GM12878 (cell line): Measurements from ENCODE around the gene KDM1B. TPM values are rescaled to one million over a fixed set of nuclear protein-coding genes. Genes with fewer than 3 reads are reported as not detected.

Source experiments
- ASH2L ChIP-seq: fragments of 300-600, 200-600 bp; sonication (generic); IDR thresholded peaks from 2 replicates; pipeline ENCODE4 v1.6.1; 2017; ENCODE audit warnings: low read depth, mild to moderate bottlenecking, borderline replicate concordance
- CBFB ChIP-seq: IDR thresholded peaks from 2 replicates; pipeline ENCODE4 v1.6.1; 2016; ENCODE audit warnings: antibody characterized with exemption, low read depth
- CHD1 ChIP-seq: IDR thresholded peaks from 2 replicates; pipeline ENCODE4 v1.6.1; 2012; ENCODE audit warnings: low read depth, low read length, improper control_type of control experiment
- CHD4 ChIP-seq: fragments of 200-600 bp; sonication (generic); IDR thresholded peaks from 2 replicates; pipeline ENCODE4 v1.6.1; 2016; ENCODE audit warnings: mild to moderate bottlenecking
- FOS ChIP-seq: IDR thresholded peaks from 3 replicates; pipeline ENCODE4 v1.6.1; 2011; ENCODE audit warnings: borderline replicate concordance; ENCODE audit not compliant: insufficient read length; ENCODE audit errors: extremely low read depth
- HDAC6 ChIP-seq: fragments of 200-600 bp; sonication (generic); IDR thresholded peaks from one replicate; pipeline ENCODE4 v1.8.0; 2017; ENCODE audit warnings: antibody characterized with exemption; ENCODE audit not compliant: unreplicated experiment
- HDGF ChIP-seq: fragments of 450-650 bp; IDR thresholded peaks from 2 replicates; pipeline ENCODE4 v1.6.1; 2016; ENCODE audit warnings: antibody characterized with exemption
- IKZF1 ChIP-seq: fragments of 450-650 bp; conservative IDR thresholded peaks from 2 replicates; pipeline ENCODE4 v1.6.1; 2017; ENCODE audit warnings: antibody characterized with exemption, mild to moderate bottlenecking
- IRF4 ChIP-seq: IDR thresholded peaks from 2 replicates; pipeline ENCODE4 v1.6.1; 2011; ENCODE audit warnings: low read depth, low read length
- JUND ChIP-seq: IDR thresholded peaks from 2 replicates; pipeline ENCODE4 v1.6.1; 2012; ENCODE audit warnings: low read depth, mild to moderate bottlenecking, low read length, improper control_type of control experiment, moderate library complexity
- KLF5 ChIP-seq: fragments of 450-650 bp; IDR thresholded peaks from 2 replicates; pipeline ENCODE4 v1.6.1; 2014; ENCODE audit warnings: mild to moderate bottlenecking; ENCODE audit not compliant: partially characterized antibody
- MEF2B ChIP-seq: fragments of 450-650 bp; IDR thresholded peaks from 2 replicates; pipeline ENCODE4 v1.6.1; 2018; ENCODE audit warnings: mild to moderate bottlenecking, moderate library complexity; ENCODE audit not compliant: partially characterized antibody, poor library complexity, severe bottlenecking
- MXI1 ChIP-seq: fragments of 150-350 bp; IDR thresholded peaks from 2 replicates; pipeline ENCODE4 v1.6.1; 2011; ENCODE audit warnings: low read depth, mild to moderate bottlenecking, inconsistent platforms, low read length, improper control_type of control experiment
- NFIC ChIP-seq: IDR thresholded peaks from 2 replicates; pipeline ENCODE4 v1.6.1; 2012; ENCODE audit warnings: low read depth, mild to moderate bottlenecking, inconsistent platforms, low read length, moderate library complexity
- RAD21 ChIP-seq: IDR thresholded peaks from 2 replicates; pipeline ENCODE4 v1.6.1; 2011; ENCODE audit warnings: mild to moderate bottlenecking, low read depth, low read length, moderate library complexity; ENCODE audit not compliant: insufficient read depth
- SMARCA5 ChIP-seq: fragments of 450-650 bp; IDR thresholded peaks from 2 replicates; pipeline ENCODE4 v1.6.1; 2017; ENCODE audit warnings: mild to moderate bottlenecking
- SMC3 ChIP-seq: IDR thresholded peaks from 2 replicates; pipeline ENCODE4 v1.6.1; 2011; ENCODE audit warnings: low read length, improper control_type of control experiment, borderline replicate concordance
- SP1 ChIP-seq: IDR thresholded peaks from one replicate; pipeline ENCODE4 v1.6.1; 2011; ENCODE audit warnings: low read depth, low read length
- TCF12 ChIP-seq: IDR thresholded peaks from 2 replicates; pipeline ENCODE4 v1.6.1; 2011; ENCODE audit warnings: low read depth, mild to moderate bottlenecking, low read length
- polyA plus RNA-seq, 11 experiments: library from polyadenylated mRNA; depleted of rRNA in 4 of 11; unstranded in 6 of 11; stranded (reverse) in 5 of 11; fragments of >200 nt; fragmentation: Nextera tagmentation in 4 of 11; fragmentation: Illumina TruSeq in 1 of 11; extraction: Ambion mirVana in 4 of 11; extraction: Trizol in 1 of 11; gene quantifications; 1 replicate in 1 of 11; 2 replicates in 10 of 11; pipeline versions ENCODE4 v1.2.1 to v1.2.3, GENCODE V29; 2011 to 2016; ENCODE audit warnings: inconsistent platforms in 2 of 11, missing spikeins in 2 of 11, low read depth in 1 of 11
- total RNA-seq, 4 experiments: library from RNA; depleted of rRNA in 3 of 4; stranded (reverse); fragments of >200 nt in 3 of 4; fragmentation: Illumina TruSeq in 1 of 4; extraction: Trizol in 1 of 4; gene quantifications; 2 replicates each; pipeline versions ENCODE4 v1.2.1 to v1.2.3, GENCODE V29; 2013 to 2021
- TF ChIP-seq, protein P1 (sequence below): fragments of 450-650 bp; IDR thresholded peaks from 2 replicates; pipeline ENCODE4 v1.6.1; 2017; ENCODE audit warnings: antibody characterized with exemption, mild to moderate bottlenecking, moderate library complexity
- TF ChIP-seq, protein P2 (sequence below): fragments of 450-650 bp; conservative IDR thresholded peaks from 2 replicates; pipeline ENCODE4 v1.6.1; 2017; ENCODE audit warnings: mild to moderate bottlenecking, moderate library complexity
- TF ChIP-seq, protein P3 (sequence below): IDR thresholded peaks from 2 replicates; pipeline ENCODE4 v1.6.1; 2012; ENCODE audit warnings: low read length, inconsistent platforms
- TF ChIP-seq, protein P4 (sequence below): IDR thresholded peaks from 2 replicates; pipeline ENCODE4 v1.6.1; 2011; ENCODE audit warnings: low read depth, low read length, improper control_type of control experiment, borderline replicate concordance
- TF ChIP-seq, protein P5 (sequence below): fragments of 450-650 bp; IDR thresholded peaks from 2 replicates; pipeline ENCODE4 v1.6.1; 2014; ENCODE audit warnings: mild to moderate bottlenecking

Gene KDM1B
- total and polyA plus RNA-seq, 10 of the 15 experiments (the other 5 are each of a cell fraction or from before 2014, with no cell fraction given) = 1.7 to 22.5 (median 13.9) TPM

DNA sequence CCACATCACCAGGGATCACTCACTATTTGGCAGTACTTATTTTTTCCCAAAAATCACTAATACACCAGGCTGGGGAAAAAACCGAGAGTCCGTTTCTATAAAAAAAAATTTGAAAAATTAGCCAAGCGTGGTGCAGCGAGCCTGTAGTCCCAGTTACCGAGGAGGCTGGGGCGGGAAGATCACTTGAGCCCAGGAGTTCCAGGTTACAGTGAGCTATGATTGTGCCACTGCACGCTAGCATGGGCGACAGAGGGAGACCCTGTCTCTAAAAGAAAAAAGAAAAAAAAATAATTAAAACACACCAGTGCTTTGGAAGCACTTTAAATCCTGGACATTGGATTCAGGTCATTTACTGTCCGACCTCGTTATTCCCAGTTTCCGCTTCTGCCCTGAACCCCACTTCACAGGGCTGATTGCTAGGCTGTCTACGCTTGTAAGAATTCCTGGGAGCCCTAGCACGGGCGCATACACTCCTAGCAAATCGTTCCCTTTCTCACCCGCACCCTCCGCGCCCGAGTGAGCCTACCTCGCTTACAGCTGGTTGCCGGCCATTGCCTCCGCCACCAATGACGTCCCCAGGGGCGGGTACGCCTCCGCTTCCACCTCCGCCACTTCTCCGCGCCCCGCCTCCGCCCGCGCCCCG is 594 bp upstream of the KDM1B start, which contains the start of gene TPMT (continued):
- peak; percentile 49; the same call in 1 of the 2 replicates for TF ChIP-seq TCF12
- TF ChIP-seq RAD21 = no peak
- TF ChIP-seq CHD1 = no peak
- TF ChIP-seq JUND = no peak
- TF ChIP-seq, protein P1, sequence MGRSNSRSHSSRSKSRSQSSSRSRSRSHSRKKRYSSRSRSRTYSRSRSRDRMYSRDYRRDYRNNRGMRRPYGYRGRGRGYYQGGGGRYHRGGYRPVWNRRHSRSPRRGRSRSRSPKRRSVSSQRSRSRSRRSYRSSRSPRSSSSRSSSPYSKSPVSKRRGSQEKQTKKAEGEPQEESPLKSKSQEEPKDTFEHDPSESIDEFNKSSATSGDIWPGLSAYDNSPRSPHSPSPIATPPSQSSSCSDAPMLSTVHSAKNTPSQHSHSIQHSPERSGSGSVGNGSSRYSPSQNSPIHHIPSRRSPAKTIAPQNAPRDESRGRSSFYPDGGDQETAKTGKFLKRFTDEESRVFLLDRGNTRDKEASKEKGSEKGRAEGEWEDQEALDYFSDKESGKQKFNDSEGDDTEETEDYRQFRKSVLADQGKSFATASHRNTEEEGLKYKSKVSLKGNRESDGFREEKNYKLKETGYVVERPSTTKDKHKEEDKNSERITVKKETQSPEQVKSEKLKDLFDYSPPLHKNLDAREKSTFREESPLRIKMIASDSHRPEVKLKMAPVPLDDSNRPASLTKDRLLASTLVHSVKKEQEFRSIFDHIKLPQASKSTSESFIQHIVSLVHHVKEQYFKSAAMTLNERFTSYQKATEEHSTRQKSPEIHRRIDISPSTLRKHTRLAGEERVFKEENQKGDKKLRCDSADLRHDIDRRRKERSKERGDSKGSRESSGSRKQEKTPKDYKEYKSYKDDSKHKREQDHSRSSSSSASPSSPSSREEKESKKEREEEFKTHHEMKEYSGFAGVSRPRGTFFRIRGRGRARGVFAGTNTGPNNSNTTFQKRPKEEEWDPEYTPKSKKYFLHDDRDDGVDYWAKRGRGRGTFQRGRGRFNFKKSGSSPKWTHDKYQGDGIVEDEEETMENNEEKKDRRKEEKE = no peak
- TF ChIP-seq CBFB = peak; percentile 38; the same call in 1 of the 2 replicates
- TF ChIP-seq, protein P2, sequence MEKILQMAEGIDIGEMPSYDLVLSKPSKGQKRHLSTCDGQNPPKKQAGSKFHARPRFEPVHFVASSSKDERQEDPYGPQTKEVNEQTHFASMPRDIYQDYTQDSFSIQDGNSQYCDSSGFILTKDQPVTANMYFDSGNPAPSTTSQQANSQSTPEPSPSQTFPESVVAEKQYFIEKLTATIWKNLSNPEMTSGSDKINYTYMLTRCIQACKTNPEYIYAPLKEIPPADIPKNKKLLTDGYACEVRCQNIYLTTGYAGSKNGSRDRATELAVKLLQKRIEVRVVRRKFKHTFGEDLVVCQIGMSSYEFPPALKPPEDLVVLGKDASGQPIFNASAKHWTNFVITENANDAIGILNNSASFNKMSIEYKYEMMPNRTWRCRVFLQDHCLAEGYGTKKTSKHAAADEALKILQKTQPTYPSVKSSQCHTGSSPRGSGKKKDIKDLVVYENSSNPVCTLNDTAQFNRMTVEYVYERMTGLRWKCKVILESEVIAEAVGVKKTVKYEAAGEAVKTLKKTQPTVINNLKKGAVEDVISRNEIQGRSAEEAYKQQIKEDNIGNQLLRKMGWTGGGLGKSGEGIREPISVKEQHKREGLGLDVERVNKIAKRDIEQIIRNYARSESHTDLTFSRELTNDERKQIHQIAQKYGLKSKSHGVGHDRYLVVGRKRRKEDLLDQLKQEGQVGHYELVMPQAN = peak; percentile 59
- peak; percentile 18; the same call in 1 of the 2 replicates for TF ChIP-seq IKZF1
- TF ChIP-seq, protein P3, sequence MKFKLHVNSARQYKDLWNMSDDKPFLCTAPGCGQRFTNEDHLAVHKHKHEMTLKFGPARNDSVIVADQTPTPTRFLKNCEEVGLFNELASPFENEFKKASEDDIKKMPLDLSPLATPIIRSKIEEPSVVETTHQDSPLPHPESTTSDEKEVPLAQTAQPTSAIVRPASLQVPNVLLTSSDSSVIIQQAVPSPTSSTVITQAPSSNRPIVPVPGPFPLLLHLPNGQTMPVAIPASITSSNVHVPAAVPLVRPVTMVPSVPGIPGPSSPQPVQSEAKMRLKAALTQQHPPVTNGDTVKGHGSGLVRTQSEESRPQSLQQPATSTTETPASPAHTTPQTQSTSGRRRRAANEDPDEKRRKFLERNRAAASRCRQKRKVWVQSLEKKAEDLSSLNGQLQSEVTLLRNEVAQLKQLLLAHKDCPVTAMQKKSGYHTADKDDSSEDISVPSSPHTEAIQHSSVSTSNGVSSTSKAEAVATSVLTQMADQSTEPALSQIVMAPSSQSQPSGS = no peak
- TF ChIP-seq NFIC = no peak
- TF ChIP-seq, protein P4, sequence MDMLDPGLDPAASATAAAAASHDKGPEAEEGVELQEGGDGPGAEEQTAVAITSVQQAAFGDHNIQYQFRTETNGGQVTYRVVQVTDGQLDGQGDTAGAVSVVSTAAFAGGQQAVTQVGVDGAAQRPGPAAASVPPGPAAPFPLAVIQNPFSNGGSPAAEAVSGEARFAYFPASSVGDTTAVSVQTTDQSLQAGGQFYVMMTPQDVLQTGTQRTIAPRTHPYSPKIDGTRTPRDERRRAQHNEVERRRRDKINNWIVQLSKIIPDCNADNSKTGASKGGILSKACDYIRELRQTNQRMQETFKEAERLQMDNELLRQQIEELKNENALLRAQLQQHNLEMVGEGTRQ = no peak
- TF ChIP-seq SMC3 = no peak
- no peak for TF ChIP-seq FOS
- TF ChIP-seq MXI1 = no peak
- peak; percentile 15 for TF ChIP-seq SP1
- TF ChIP-seq MEF2B = peak; percentile 52
- TF ChIP-seq IRF4 = no peak
- no peak for TF ChIP-seq KLF5
- TF ChIP-seq, protein P5, sequence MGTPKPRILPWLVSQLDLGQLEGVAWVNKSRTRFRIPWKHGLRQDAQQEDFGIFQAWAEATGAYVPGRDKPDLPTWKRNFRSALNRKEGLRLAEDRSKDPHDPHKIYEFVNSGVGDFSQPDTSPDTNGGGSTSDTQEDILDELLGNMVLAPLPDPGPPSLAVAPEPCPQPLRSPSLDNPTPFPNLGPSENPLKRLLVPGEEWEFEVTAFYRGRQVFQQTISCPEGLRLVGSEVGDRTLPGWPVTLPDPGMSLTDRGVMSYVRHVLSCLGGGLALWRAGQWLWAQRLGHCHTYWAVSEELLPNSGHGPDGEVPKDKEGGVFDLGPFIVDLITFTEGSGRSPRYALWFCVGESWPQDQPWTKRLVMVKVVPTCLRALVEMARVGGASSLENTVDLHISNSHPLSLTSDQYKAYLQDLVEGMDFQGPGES = no peak
- no peak for TF ChIP-seq ASH2L
- TF ChIP-seq HDAC6 = no peak
- no peak for TF ChIP-seq HDGF
- TF ChIP-seq CHD4 = no peak
- no peak for TF ChIP-seq SMARCA5
